ENCODE results near the gene ZNF485.

ZNF485 gene

DNA sequence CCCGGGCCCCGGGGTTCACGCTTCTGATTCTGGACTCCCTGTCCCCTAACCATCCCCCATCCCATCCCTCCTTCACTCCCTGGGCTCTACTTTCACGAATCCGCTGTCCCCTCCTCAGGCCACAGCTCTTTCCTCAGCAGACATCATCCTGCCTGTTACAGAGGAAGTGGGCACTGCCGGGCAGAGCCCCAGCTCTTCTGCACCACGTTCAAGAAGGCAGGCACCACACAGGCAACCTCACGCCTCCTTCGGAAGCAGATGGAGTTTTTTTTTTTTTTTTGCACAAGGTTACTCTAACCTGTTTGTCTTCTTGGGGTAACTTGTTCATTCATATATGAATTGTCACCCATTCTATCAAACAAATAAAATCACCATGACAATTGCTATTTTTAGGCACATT is 60.3 kb downstream of the ZNF485 start:
- TF ChIP-seq, protein P1, sequence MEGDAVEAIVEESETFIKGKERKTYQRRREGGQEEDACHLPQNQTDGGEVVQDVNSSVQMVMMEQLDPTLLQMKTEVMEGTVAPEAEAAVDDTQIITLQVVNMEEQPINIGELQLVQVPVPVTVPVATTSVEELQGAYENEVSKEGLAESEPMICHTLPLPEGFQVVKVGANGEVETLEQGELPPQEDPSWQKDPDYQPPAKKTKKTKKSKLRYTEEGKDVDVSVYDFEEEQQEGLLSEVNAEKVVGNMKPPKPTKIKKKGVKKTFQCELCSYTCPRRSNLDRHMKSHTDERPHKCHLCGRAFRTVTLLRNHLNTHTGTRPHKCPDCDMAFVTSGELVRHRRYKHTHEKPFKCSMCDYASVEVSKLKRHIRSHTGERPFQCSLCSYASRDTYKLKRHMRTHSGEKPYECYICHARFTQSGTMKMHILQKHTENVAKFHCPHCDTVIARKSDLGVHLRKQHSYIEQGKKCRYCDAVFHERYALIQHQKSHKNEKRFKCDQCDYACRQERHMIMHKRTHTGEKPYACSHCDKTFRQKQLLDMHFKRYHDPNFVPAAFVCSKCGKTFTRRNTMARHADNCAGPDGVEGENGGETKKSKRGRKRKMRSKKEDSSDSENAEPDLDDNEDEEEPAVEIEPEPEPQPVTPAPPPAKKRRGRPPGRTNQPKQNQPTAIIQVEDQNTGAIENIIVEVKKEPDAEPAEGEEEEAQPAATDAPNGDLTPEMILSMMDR (IDR thresholded peaks at IDR 0.05; ENCODE audit: low read depth, low read length), result no peak
- no peak for DNase-seq (ENCODE audit: low read depth in 2 of 2)
- H3K4me3 ChIP-seq (replicated peaks in 1 of 2; ENCODE audit: low read depth in 2 of 2, low read length in 2 of 2), result no peak overlapping the region

DNA sequence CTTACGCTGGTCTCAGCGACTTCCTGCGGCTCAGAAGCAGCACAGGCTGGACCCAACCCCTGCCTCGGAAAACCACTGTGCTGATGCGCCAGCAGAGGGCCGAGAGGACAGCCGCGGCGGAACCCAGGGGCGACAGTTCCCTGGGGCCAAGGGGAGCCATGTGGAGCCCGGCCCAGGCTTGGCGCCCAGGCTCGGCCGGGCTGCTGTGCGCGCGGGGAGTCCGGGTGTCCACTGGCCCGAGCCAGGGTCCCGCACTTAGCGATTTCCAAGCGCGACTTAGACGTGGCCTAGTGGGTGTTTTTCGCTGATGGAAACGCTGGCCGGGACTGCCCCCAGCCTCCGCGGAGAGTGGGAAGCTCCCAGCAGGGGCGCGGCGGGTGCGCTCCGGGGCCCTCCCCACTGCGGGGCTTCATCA is 61.1 kb downstream of the ZNF485 start:
- H3K4me3 ChIP-seq (replicated peaks in 1 of 2; ENCODE audit: low read depth in 2 of 2, low read length in 2 of 2), result peak overlapping the region in 1 of 2 donors; percentile 28
- DNase-seq (ENCODE audit: low read depth in 2 of 2), result peak; percentile 33 to 44
- TF ChIP-seq, protein P1 (IDR thresholded peaks at IDR 0.05; ENCODE audit: low read depth, low read length), result peak; percentile 53

All from cardiac fibroblast (primary cell).